GM21717 (cell line): ENCODE measurements around the gene SHROOM1.

Experiments used
- ATAC-seq: cut with Tn5 transposase; IDR thresholded peaks from one replicate; pipeline ENCODE4 v1.9.1; 2021; ENCODE audit warnings: mild to moderate bottlenecking, moderate library complexity; ENCODE audit not compliant: unreplicated experiment

Gene SHROOM1

DNA sequence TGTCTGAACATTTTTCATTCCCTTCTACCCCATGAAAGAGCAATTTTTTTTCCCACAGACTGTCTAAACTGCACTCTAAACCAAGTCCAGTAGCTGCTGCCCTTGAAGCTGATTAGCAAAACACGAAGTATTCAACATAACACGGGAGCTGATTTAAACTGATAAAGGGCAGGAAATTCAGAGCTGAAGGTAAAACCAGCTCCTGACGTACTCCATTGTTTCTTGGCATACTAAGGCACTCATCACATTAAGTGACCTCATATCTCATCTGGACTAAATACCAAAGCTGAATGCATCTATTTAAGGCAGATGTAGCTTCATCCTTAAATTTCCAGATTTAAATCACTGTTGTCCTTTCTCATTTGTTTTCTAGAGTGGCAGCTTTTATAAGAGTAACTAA, 23.9 kb upstream of the SHROOM1 start:
- ATAC-seq = no peak

DNA sequence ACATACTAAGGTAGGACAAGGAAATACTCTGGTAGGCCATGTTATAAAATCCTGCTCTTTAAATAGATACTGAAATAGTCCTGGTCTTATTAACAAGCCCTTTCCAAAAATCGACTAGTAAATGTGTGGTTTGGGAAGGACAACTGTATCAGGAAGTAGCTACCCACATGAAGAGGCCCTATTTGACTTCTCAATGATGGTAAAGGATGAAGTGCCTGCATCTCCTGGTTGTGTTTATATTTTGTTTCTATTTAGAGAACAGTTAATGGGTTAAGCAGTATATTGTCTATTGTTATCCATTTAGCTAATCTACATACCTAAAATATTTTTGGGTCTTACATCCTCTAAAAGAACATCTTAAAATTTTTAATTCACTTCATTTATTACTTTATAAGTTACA, 23.3 kb upstream of the SHROOM1 start:
- ATAC-seq = no peak

DNA sequence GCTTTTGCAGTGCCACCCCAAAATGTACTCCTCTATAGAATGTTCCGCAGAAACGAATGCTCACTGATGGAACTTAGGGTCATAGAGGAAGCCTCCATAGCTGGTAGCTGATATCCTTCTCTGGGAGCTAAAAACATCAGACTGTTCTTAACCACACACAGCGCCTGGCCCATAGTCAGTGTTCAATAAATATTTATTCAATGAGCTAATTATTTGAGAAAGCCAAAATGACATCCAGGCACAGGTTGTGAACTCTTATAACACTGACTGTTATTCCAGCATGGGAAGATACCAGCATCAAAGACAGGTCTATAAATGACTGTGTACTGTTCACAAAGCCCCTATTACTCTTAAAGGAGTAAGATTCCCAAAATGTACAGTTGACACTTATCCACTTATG, 22.9 kb upstream of the SHROOM1 start:
- ATAC-seq = no peak

DNA sequence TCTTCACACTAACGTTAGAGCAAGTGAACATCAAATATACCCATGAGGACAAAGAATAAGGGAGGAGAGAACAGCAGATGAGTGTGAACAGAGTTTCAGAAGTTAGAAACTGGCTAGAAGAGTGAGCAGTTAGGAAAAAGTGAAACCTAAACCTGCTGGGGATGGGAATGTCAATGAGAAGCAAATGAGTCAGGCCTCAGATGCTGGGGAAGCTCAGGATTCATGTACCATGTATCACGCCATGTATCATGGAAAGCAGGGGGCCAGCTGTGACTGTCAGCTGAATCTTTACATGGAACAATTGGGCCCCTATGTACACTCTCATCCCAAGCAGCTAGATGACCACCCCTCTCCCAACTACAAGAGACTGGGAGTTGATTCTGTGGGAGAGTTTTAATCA, 19.6 kb upstream of the SHROOM1 start:
- ATAC-seq = no peak

GRCh38 chr5:132849347-132849746, 18.9 kb upstream of the SHROOM1 start:
- ATAC-seq = no peak

DNA sequence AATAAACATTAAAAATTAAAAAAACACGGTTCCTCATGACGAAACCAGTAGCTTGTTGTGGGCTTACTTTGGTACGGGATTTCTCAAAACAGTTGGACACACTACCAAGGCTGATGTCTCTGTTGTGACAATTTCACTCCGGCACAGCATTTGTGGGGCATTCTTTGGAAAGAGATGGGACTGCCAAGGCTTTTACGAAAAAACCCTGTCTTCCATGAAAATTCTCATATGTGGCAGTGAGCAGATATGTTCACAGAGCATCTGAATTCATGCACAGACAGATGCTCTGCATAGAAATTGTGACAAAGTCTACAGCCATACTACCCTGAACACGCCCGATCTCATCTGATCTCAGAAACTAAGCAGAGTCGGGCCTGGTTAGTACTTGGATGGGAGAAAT, 17.8 kb upstream of the SHROOM1 start:
- no peak for ATAC-seq

DNA sequence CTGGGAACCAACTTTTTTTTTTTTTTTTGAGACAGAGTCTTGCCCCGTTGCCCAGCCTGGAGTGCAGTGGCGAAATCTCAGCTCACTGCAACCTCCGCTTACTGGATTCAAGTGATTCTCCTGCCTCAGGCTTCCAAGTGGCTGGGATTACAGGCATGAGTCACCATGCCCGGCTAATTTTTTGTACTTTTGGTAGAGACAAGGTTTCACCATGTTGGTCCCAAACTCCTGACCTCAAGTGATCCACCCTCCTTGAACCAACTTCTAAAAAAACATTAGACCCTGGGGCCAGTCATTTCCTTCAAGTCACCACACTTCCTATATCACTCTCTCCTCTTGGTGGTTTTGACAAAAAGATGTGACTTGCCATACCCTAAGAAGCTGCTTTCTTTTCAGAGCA, 10.9 kb upstream of the SHROOM1 start:
- no peak for ATAC-seq

GRCh38 chr5:132840896-132841295, 10.4 kb upstream of the SHROOM1 start:
- no peak for ATAC-seq

DNA sequence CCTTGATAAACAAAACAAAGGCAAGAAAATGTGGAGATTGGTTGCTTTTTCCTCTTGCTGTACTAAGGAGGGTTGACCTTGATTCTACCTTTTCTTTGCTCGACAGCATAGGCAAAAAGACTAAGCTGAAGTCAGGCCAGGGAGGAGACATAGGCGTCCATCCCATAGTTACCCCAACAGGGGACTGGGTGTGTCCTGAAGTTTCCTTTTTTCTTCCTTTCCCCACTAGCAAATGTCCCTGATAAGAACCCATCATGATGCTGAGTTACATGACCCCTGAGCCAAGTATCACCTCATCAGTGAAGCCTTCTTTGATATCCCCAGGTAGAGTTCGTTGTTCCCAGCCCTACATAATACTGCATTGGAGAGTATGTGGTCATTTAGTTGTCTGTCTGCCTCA, 9.9 kb upstream of the SHROOM1 start:
- ATAC-seq = no peak

DNA sequence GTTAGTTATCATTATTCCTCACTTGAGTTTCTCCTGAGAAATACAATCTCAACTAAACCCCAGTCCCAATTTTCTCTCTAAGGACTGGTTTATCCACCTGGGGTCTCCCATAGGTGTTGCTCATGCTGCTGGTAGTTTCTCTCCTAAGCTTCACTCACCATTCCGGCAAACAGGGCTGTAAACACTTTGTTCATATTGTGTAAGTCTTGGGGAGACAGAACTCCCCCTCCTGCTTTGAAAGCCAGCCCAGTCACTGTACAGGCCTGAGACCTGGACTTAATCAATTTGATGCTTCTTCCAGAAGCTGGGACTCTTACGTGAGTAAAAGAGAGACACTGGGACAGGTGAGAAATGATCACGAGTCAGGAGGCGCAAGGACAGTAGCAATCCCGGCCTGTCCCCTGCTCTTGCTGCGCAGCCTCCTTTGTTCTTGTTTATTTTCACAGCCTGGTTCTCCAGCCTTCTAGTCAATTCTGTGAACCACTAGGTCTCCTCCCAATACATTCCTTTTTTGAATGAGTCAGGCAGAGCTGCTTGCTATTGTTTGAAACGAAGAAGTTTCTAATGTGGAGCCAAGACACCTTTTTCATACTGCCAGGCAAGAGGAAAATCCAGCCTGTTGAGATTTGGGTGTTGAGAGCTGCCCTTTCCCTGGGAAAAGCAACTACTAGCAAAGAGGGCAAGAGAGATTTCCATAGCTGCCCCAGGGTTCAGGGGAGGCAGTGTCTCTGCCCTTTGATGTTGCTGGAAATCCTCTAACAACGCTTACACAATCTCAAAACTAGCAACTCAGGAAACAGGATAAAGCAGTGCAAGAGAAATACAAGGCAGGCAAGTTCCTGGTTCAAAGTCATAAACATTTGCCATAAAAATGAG, 9.2 kb upstream of the SHROOM1 start:
- no peak for ATAC-seq

GRCh38 chr5:132838516-132839282, 8.3 kb upstream of the SHROOM1 start:
- ATAC-seq = no peak

GRCh38 chr5:132837868-132838267, 7.4 kb upstream of the SHROOM1 start:
- no peak for ATAC-seq

DNA sequence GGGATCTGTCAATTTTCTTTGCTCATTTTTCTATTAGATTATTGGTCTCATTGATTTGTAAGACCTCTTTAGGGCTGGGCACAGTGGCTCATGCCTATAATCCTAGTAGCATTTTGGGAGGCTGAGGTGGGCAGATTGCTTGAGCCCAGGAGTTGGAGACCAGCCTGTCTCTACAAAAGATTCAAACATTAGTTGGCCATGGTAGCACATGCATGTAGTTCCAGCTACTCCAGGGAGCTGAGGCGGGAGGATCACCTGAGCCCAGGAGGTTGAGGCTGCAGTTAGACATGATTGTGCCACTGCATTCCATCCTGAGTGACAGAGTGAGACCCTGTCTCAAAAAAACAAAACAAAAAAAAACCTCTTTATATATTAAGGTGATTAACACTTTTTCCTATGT, 6.4 kb upstream of the SHROOM1 start:
- no peak for ATAC-seq

DNA sequence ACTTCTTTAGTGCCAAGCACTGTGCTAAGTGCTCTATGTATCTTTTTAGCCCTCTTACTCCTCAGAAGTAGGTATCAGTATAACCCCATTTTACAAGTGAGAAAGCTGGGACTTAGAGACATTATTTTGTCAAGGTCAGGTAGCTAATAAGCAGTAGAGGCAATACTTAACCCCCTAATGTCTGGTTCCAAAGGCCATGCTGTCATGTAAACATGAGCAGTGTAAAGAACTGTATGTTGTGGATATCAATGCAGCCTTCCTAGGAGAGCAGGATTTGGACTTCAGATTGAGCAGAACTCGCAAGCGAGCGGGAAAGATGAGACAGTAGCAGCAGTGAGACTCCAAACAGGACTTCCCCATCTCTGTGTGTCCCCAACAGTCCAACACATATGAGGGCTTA, 3.6 kb upstream of the SHROOM1 start:
- no peak for ATAC-seq

GRCh38 chr5:132832612-132833011, 2.2 kb upstream of the SHROOM1 start:
- ATAC-seq = no peak

DNA sequence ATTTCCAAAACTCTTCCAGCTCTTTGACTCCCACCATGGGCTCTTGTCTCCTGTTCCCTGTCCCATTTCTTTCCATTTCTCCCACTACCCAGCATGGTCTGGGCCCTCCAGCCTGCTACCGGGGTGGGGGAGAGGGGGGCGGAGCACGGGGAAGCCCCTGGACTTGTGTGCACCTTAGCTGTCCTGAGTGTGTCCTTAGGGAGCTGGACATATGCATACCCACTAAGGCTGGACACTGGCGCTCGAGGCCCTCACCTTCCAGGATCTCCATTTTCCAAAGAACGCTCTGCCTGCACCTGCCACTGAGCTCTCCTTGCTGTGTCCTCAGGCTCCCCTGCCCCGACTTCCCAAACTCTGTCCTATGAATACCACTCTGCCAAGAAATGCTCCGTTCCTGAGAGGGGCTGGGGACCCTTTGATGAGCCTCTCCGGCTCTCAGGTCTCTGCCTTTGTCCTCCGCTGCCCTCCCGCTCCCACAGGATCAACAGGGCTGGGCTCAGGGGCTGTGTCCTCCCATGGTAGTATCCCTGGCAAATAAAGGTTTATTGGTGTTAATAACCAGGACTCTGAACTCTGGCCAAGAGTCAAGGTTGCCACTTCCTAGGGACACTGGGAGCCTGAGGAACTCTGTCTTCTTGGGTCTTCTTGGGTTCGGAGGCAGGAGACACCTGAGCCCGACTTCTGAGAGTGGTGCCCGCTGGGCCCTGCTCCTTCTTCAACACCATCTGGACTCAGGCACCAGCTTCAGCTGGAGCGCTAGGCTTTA, 831 bp upstream of the SHROOM1 start:
- ATAC-seq = no peak

GRCh38 chr5:132829742-132830435, 558 bp downstream of the SHROOM1 start:
- ATAC-seq = peak; percentile 83

DNA sequence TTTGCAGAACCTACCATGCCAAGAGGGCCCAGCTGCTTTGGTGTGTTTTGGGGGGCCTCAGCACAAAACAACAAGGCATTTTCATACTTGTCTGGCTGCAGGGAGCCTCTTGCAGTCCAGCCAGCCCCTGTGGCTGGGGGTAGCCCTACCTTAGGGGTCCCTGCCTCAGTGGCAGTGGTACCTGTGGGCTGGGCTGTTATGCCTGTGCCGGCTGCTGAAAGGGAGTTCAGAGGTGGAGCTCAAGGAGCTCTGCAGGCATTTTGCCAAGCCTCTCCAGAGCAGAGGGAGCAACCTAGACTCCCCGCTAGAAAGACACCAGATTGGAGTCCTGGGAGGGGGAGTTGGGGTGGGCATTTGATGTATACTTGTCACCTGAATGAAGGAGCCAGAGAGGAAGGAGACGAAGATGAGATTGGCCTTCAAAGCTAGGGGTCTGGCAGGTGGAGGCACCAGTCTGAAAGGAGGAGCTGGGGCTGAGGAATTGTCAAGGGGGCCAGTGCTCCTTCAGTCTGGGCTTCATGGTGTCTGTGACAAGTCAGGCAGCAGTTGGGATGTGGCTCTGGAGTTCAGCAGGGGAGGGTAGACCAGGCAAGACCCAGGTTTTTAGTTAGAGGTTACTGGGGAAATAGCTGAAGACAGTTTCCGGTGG, 1.5 kb downstream of the SHROOM1 start:
- no peak for ATAC-seq

DNA sequence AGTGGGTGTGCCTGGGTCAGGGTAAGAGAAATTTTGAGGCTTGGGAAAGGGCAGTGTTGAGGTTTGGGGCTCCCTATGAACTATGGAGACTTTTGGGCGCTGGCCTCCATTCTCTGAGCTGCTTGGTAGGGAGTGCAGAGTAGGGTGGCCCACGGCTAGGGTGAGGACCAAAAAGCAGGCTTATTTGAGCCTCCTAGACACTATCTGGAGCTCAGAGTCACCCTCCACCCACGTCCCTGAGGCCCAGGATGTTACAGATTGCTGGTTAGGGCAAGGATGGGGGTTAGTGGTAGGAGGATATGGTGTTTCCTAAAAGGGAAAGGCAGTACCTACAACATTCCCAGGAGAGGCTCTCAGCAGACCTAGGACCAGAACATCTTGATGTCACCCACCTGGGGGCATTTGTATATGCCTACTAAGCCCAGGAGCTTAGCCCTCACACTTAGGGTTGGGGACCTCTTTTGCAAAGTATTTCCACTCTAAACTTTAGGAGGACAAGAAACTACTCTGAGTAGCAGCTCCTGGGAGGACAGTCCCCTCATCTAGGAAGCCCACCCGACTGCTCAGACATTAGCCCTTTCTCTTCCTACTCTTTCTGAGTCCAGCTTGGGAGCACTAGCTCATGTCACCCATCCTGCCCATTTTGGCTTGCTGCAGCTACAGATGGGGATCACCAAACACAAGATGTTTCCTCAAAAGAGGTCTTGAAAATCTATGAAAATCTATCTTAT, 2.3 kb downstream of the SHROOM1 start:
- no peak for ATAC-seq
